NOMO-1 treated with DMSO at 0.1 percent for 48 hours (cell line): ENCODE results near the gene STK39.
"Not testable (repeated sequence)": the region's sequence is repeated elsewhere in the genome, so short reads cannot be mapped to it uniquely, and the experiment has no call there.

Source experiments
- DNase-seq: peaks from one replicate; lab custom pipeline; 2025; ENCODE audit not compliant: unreplicated experiment; lab: John Stamatoyannopoulos, UW

Gene STK39

DNA sequence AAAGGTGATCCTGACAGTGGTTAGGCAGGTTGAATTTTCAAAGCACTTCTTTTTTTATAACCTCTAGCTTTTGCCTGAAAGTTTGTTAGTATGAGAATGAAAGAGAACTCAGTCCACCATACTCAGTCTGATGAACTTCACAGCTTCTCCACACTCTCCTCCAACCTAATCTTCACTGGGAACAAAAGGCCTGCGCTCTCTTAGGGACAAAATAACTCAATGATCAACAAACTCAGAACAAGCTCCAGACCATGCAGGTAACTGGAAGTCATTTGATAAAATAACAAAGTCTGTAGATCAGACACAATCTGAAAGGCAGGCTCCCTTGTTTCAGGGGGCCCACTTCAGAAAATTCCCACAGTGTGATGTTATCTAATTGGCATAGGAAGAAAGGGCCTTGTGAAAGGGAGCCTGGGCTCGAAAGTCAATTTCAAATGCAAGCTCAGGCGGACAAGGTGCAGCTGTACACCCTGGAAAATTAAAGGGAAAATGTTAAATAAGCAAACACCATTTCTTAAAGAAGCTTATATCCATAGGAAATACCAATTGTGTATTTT lies 142.2 kb downstream of the STK39 start:
- DNase-seq: no peak

DNA sequence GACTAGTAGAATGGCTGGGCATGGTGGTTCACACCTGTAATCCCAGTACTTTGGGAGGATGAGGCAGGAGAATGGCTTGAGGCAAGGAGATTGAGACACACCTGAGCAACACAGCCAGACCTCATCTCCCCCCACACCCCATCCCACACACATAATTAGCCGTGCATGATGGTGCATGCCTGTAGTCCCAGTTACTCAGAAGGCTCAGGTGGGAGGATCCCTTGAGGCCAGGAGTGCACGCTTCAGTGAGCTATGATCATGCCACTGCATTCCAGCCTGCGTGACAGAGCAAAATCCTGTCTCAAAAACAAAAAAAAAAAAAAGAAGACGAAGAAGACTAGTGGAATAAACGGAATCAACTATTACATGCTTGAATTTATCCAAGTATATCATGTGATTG lies 150.0 kb downstream of the STK39 start:
- DNase-seq: no peak

DNA sequence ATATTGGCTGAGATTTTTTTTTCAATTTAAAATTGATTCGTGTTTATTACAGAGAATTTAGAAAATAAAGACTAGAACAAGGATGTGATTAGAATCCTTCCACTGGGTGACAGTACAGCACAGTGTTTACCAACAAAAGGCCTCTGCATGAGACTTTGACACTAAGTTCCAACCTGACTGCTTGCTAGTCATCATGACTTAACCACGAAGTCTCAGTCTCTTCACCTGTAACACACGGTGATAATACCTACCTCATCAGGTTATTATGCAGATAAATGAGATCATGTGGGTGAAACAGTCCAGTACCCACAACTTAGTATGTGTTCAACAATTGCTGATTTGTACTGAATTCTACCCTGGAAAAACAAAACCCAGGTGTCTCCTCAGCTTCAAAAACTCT lies 151.2 kb downstream of the STK39 start:
- no peak for DNase-seq

DNA sequence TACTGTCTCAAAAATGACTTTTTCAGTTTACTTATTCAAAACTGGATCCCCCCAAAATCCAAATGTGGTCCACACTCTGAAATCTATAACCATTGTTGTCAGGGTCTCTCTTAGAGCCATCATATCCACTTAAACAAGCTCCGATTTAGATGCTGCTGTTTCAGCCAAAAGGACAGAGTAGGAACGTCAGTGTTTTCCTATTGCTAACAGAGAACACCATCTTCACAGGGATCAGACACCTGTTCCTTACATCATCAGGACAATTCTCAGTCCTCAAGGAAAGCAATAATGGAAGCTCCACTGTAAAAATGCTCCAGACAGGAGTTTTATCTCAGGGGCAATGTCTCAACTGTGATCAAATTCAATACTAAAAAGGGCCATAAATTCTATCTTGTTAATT lies 155.4 kb downstream of the STK39 start:
- no peak for DNase-seq

DNA sequence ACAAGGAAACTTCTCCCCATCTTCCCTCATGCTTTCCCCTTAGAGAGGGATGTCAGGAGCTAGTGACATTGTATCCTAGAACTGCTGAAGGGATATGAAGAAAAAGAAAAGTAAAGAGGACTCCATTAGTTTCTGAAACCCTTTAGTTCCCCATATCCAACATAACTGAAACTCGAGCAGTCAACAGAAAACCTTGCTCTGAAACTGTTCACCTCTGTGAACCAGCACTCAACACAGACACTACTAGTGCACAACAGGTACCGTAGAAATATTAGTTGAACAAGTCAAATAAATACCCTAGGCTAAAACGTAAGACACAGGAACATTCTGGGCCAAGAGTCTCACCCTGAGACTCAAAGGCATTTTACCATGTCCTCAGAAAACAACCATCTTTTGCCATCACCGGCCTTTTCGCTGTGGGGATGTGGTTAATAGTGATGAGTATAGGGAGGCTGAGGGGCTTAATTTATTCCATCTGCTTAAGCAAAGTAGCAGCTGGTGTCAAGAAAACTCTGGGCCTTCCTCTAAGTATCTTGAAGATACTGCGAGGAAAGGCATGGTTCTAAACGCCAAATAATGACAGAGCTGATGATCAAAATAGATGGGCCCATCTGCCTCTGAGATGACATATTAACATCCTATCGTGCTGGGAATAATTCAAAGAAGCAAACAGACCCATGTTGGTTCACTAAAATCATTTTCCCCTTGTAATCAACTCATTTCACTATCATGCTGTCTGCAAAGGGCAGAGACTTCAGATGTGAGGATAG lies 156.8 kb downstream of the STK39 start:
- no peak for DNase-seq

DNA sequence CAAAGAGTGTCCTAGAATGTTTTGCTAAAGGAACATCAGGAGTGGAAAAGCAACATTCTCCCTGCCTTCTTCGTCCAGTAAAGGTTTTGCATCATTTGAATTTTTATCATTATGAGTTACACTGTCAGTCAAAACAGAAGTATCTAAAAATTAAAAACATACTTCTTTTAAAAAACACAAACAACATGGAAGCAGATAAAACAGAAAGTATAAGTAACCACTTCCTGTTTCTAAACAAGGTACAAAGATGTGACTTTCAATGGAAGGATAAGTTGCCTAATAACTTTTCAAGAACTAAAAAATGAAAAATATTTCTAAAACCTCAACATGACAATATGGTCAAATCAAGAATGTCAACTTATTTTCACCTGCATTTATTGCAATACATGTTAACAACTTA lies 158.2 kb downstream of the STK39 start:
- DNase-seq: peak; percentile 36

DNA sequence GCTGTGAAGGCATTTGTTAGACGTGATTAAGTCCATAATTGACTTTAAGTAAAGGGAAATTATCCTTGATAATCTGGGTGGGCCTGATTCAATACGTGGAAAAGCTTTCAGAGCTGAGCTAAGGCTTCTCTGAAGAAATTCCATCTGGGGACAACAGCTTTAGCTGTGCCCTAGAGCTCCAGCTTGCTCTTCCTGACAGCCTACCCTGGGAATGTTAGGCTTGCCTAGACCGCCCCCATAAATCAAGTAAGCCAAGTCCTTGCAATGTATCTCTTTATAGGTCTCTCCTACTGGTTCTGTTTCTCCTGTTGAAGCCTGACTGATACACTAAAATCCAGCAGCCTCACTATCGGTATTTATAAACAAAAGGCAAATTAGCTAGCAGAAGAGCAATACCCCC lies 160.0 kb downstream of the STK39 start:
- no peak for DNase-seq

DNA sequence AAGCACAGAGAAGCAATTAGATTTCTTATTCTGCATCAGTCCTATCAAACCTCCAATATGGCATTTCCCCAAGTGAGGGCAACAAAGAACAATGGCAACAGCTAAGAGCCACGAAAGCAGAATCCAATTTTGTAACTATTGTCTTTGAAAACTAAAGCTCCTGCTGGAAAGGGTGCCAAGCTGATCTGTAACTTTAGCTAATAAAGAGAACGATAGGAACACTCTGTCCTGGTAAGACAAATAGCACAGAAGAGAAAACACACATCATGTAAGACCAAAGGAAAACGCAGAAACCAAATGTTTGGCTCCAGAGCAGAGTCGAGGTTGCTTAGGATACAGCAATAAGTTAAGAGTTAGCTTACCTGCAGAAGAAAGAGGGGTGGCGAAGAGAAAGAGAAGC lies 160.5 kb downstream of the STK39 start:
- DNase-seq: no peak

DNA sequence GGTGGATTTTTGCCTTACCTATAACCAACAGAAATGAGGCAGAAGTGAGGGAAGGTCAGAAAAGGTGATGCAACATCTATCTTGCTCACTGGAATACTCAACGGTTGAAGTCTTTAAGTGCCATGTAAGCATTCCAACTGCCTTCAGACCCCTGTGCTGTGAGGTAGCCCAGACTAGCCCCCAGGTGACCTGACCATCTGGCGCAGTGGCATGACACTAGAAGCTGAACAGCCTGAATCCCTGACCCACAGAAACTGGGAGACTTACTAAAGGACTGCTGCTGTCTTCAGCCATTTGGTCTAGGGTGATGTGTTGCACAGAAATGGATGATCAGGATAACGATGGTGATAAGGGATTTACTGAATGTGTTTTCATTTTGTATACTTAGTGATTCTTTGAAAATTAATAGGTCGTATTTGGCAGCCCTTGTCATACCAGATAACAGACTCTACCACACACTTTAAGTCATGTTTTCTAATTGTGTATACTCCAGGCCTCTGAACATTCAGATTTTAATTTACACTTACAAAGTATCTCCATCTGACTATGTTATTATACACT lies 161.5 kb downstream of the STK39 start:
- DNase-seq: no peak

DNA sequence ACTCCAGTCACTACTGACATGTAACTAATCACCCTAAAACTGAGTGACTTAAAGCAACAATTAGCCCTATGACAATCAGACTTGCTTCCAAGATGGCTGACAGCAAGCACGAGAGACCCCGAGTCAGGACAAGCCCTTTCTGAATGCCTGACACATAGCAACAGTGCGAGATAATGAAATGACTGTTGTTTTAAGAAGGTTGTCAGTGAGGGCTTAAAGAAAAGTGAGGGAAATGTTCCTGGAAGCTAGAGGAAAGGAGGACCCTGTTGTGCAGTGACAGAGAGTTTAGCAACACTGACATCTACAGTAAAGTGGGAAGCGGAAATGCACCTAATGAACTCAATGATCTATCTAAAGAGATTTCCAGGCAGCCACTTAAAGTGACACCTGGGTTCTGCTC lies 163.1 kb downstream of the STK39 start:
- no peak for DNase-seq

DNA sequence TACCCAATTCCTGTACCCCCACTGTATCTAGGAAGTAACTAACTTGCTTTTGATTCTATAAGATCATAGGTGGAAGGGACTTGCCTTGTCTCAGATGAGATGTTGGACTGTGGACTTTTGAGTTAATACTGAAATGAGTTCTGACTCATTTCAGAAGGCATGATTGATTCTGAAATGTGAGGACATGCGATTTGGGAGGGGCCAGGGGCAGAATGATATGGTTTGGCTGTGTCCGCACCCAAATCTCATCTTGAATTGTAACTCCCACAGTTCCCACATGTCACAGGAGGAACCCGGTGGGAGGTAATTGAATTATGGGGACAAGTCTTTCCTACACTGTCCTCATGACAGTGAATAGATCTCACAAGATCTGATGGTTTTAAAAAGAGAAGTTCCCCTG lies 165.9 kb downstream of the STK39 start:
- DNase-seq: not testable (repeated sequence)

DNA sequence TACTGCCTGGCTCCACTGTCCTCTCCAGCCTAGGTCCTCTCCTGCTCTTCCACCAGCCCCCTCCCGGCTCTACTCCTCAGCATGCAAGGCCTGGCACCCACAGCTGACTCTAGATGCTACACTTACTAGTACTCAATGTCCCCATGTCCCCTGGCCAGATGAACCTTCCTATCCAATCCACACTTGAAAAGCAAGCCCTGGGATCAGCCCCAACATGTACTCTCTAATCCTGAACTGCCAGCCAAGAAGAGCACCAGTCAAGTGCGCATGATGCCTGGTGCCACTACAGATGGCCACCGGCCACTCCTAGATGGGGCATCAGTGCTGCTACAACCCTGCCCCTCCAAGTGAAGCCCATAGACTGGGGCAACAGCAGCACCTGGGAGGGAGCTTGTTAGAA lies 168.2 kb downstream of the STK39 start:
- DNase-seq: no peak

DNA sequence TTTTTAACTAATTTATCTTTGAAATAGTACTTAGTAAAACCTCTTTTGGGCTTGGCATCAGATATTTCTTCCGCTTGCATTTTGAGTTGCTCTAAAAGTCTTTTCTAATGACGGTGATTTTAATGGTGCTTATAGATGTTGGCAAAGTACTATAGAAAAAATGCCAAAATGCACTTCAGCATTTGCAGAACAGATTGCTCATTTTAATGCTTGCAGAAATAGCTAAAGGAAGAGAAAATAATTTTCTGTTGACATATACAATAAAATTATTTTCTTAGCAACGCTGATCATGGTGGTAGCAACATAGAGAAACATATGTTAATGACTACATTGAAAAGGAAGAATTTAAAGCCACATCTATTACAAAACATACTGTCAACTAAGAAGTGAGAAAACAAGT lies 170.7 kb downstream of the STK39 start:
- no peak for DNase-seq

DNA sequence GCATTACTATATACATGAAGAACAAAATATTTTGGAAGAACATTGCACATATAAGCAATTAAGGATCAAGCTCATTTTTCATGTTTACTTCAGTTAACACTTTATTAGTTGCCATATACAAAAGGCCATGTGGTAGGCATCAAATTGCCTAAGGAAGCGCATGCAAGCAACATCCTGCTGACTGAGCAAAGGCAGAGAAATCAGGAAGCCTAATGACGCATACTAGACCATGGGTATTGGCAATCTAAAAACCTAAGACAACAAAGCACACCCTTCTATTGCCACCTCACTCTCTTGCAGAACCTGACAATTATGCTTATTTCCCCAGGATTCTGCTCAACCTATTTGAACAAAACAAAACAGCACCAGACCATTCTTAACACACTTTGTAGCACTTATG lies 171.9 kb downstream of the STK39 start:
- no peak for DNase-seq

DNA sequence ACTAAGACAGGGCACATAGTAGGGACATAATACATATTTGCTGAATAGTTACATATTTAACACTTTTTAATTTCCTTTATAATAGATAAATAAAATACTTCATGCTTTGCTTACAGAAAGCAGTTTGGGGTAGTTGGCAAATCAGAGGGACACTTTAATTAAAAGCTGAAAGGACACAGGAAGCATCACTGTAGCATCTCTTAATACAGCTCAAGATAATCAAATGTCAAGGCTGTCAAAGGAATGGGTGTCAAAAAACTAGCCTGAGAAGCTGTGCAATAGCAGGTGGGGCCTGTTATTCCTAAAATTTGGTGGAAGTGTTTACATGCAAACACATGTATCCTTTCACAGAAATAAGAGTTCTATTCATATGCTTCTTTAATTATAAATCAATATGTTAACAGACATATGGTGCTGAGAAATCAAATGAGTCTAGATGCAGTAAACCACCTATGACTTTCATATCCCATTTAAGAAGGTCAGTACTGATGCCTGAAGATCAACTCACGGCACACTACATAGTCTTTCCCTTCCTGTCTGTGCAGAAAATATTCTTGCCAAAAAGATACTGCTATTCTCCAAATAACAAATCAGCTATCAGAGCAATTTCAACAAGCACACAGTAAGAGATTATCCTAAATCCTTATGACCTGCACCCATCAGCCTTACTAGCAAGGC lies 174.6 kb downstream of the STK39 start:
- DNase-seq: no peak

DNA sequence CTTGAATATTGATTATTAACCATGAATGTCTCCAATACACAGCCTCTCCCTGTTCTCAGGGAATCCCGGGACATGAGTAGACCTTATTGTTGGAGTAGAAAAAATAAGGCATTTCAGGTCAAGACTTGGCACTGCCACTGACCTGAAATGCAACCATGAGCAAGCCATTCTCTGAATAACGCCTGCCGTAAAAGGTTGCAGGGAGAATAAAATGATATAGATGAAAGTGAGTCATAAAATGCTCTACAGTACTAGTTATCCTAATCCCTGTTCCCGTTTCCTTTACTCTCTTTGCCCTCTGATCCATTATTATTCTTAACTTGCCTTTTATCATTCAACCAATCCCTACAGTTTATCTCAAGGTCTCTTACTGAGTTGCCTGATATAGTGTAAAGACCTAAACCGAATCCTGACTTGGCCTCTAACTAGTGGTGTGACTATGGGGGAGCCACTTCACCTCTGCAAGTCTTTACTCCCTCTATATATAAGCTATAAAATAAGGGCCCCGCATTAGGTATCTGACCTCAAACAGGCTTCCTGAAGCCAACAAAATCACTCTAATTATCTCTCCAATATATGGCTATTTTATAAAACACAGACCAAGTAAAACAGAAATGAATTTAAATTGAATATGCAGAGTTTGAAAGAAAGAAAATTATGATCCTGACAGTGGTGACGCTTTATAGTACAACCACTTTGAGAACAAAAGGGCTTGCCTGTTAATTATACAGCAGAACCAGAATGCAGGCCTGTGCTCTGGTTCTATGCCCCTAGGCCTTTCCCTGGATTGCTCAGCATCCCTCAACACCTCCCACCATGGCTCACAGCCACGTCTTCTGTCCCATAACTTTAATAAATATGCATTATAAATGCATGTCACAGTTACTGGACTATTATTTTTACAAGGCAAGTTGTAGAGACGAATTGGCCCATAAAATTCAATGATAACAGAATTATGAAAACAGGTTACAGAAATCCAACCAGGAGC lies 183.1 kb downstream of the STK39 start:
- DNase-seq: no peak

DNA sequence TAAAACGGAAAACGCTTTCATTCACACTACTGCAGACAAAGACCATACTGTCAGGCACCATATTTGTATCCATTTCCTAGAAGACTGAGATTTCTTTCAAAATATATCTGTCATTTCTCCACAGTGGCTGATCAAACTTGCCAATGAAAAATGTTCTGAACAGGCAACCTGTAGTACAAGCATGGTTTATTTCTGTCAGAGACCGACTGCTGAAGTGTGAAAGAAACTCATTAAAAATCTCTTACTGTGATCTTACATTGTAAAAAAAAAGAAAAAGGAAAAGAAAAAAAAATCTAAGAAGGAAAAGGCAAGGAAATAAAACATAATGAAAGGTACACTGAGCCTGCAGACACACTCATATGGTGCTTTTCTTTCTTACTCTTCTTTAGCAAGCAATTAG lies 184.5 kb downstream of the STK39 start:
- DNase-seq: no peak

DNA sequence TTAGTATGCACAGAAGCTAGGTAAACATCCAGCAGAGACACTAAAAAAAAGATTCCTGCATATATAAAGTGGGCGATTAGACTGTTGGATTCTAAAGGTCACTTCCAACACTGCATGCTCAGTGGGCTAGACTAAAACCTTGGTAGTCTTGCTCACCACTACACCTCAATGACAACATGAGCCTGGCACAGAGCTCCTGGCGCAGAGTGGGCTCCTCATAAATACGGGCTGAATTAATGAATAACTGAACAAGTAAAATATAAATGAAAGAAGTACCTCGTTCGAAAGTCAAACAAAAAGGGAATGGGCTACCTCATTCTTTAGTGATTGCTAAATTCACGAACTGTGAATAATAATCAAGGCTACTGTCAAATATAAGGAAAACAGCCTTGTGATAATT lies 185.3 kb downstream of the STK39 start:
- no peak for DNase-seq

DNA sequence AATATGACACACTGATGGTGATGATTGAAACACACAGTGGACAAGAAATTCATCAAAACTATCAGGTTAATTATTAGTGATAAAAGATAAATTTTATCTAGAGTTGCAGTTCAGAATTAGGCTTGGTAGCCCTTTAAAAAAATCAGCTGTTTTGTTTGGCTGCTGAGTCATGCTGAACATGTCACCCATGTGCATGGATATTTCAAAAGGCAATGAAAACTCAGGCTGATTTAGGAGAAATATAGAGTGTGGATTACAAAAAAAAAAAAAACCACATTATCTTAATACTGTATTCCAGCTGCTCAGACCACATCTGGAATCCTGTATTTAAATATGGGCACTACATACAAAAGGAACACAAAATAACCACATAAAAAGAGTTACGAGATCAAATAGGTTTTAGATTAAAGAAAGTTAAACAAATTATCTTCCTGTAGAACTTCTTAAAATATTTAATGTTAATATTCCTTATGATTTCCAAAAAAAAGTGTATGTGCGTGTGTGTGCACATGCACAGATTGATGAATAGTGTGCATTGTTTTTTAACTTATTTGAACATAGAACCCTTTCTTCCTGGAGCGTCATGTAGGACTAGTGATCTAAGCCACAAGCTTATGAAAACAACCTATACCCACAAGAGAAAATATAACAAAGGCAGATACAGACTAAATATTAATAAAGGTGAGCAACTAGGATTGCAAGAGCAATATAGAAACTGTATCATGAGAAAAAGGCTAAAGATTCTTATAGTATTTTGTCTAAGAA lies 186.2 kb downstream of the STK39 start:
- DNase-seq: no peak

DNA sequence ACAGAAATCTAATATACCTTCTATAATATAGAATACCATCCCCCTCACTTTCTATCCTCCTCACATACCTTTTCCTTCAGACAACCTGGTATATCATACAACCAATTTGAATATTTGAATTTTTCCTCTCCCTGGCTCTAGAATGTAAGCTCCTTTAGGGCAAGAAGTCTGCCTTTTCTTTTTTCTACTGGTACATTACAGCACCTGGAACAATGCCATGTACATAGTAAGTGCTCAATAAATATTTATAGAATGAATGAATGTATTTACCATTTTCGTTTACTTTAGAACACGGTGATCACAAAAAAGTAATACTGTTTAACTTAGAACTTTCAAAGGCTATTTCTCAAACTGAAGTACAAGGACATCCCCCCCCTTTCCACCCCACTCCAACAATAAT lies 187.6 kb downstream of the STK39 start:
- DNase-seq: no peak
